Lower leg skin (tissue), 3 donors: Measurements from ENCODE around the gene TATDN2.

ENCODE experiments used
- CTCF ChIP-seq, 3 donors: fragments of 450-650 bp; IDR thresholded peaks; one replicate each; pipeline ENCODE4 v1.5.1; 2016; ENCODE audit warnings: antibody characterized with exemption in 3 of 3, mild to moderate bottlenecking in 3 of 3, moderate library complexity in 2 of 3
- POLR2A ChIP-seq, 2 donors: fragments of 450-650 bp; IDR thresholded peaks; one replicate each; pipeline ENCODE4 v1.6.1; 2016 to 2017; ENCODE audit warnings: antibody characterized with exemption in 2 of 2, mild to moderate bottlenecking in 1 of 2, moderate library complexity in 1 of 2

- no peak for TF ChIP-seq CTCF (IDR thresholded peaks at IDR 0.05)
- TF ChIP-seq POLR2A (IDR thresholded peaks at IDR 0.05): no peak
Measured at GRCh38 chr3:10233988-10234387, 14.3 kb upstream of the TATDN2 start.
